Common myeloid progenitor, CD34-positive (primary cell): ENCODE data around the gene OSGEP.

Experiments used
- CTCF ChIA-PET: fragments of 350-600 bp; sonication (Branson Sonifier 250); formaldehyde crosslinking; loops from one replicate; lab custom pipeline; 2021; ENCODE audit warnings: antibody characterized with exemption; lab: Charles Lee
- POLR2A ChIA-PET: fragments of 350-600 bp; sonication (Branson Sonifier 250); formaldehyde crosslinking; loops from one replicate; lab custom pipeline; 2021; ENCODE audit warnings: antibody characterized with exemption; lab: Charles Lee
- DNase-seq, 3 donors: peaks; one replicate each; pipeline versions ENCODE4 v3.0.0 to v3.0.0-alpha.2; 2013
- H3K27ac ChIP-seq, 2 experiments: 1 replicate in 1 of 2; 2 replicates in 1 of 2; pipeline ENCODE4 v1.7.0; 2013; ENCODE audit warnings: inconsistent platforms in 2 of 2, low read length in 2 of 2, mild to moderate bottlenecking in 2 of 2, low read depth in 1 of 2, moderate library complexity in 1 of 2; ENCODE audit not compliant: severe bottlenecking in 2 of 2, insufficient read depth in 1 of 2, poor library complexity in 1 of 2
- H3K27me3 ChIP-seq, 5 experiments: replicated peaks in 2 of 5; 1 replicate in 3 of 5; 2 replicates in 2 of 5; pipeline versions ENCODE4 v1.6.1 to v1.7.0; 2013; ENCODE audit warnings: low read length in 4 of 5, mild to moderate bottlenecking in 2 of 5, moderate library complexity in 2 of 5, inconsistent platforms in 1 of 5; ENCODE audit not compliant: insufficient read depth in 5 of 5, control insufficient read depth in 4 of 5
- H3K36me3 ChIP-seq, 4 experiments: 1 replicate in 2 of 4; 2 replicates in 2 of 4; pipeline versions ENCODE4 v1.6.1 to v1.7.0; 2013; ENCODE audit warnings: low read length in 3 of 4, control low read depth in 1 of 4, mild to moderate bottlenecking in 1 of 4; ENCODE audit not compliant: control insufficient read depth in 4 of 4, insufficient read depth in 4 of 4
- H3K4me1 ChIP-seq, 4 experiments: 1 replicate in 3 of 4; 2 replicates in 1 of 4; pipeline versions ENCODE4 v1.6.1 to v1.7.1; 2013; ENCODE audit warnings: low read length in 3 of 4, mild to moderate bottlenecking in 3 of 4, control low read depth in 1 of 4, inconsistent platforms in 1 of 4, moderate library complexity in 1 of 4; ENCODE audit not compliant: control insufficient read depth in 4 of 4, insufficient read depth in 4 of 4; ENCODE audit errors: control extremely low read depth in 1 of 4
- H3K4me3 ChIP-seq, 7 experiments: 1 replicate in 4 of 7; 2 replicates in 3 of 7; pipeline versions ENCODE4 v1.5.1 to v1.7.0; 2013; ENCODE audit warnings: mild to moderate bottlenecking in 7 of 7, low read length in 6 of 7, moderate library complexity in 6 of 7, inconsistent platforms in 2 of 7, low read depth in 2 of 7, control low read depth in 1 of 7; ENCODE audit not compliant: insufficient read depth in 4 of 7, control insufficient read depth in 1 of 7; ENCODE audit errors: extremely low read depth in 1 of 7
- H3K9me3 ChIP-seq, 5 experiments: 1 replicate in 4 of 5; 2 replicates in 1 of 5; pipeline versions ENCODE4 v1.6.1 to v1.7.1; 2013; ENCODE audit warnings: low read length in 4 of 5, mild to moderate bottlenecking in 2 of 5, inconsistent platforms in 1 of 5, low read depth in 1 of 5, moderate library complexity in 1 of 5; ENCODE audit not compliant: control insufficient read depth in 4 of 5, insufficient read depth in 2 of 5; ENCODE audit errors: control extremely low read depth in 1 of 5
- WGBS: methylation state at CpG from one replicate; pipeline ENCODE4 v1.1.5; 2013; ENCODE audit not compliant: insufficient coverage; 5-methylcytosine and 5-hydroxymethylcytosine counted together

The OSGEP gene

GRCh38 chr14:20409226-20409625, 45.4 kb downstream of the OSGEP start:
- H3K4me1 ChIP-seq, result peaks cover 8 to 19% (median 10%) of the 10 kb centered on the region in 4 experiments
- no peak for DNase-seq
- 96% methylated on average over 2 of the region's 2 CpGs for WGBS

GRCh38 chr14:20403521-20403920, 51.1 kb downstream of the OSGEP start:
- H3K4me1 ChIP-seq, result no peaks in the 10 kb centered on the region
- H3K9me3 ChIP-seq, result no peaks in the 10 kb centered on the region
- H3K27ac ChIP-seq, result no peak overlapping the region
- no peaks in the 10 kb centered on the region for H3K27me3 ChIP-seq
- no peak overlapping the region for H3K4me3 ChIP-seq
- peak in 2 of 3 donors; percentile 10 to 33 for DNase-seq
- ChIA-PET POLR2A (no interaction called here), CTCF (interaction anchor here (0.6 to 3.9 kb wide), 4 partner anchors 10 to 21 kb away, joined by 3 to 17 read pairs (median 5); partner anchors contain the start of gene TEP1)
- 98% methylated on average over 9 of the region's 11 CpGs for WGBS
- H3K36me3 ChIP-seq, result peaks cover 30 to 84% (median 57%) of the 10 kb centered on the region in 4 experiments

More at GRCh38 chr14:20409226-20409625, 45.4 kb downstream of the OSGEP start:
- Histone ChIP-seq H3K27me3 (no peaks in the 10 kb centered on the region), H3K27ac (no peak overlapping the region), H3K4me3 (no peak overlapping the region), H3K36me3 (peaks cover 22 to 40% (median 32%) of the 10 kb centered on the region in 4 experiments), H3K9me3 (no peaks in the 10 kb centered on the region)
- POLR2A ChIA-PET, result interaction anchor here (0.6 kb wide), 1 partner anchor 8 kb away, joined by 3 read pairs; no protein-coding TSS in a partner anchor
- CTCF ChIA-PET, result interaction anchor here (0.7 to 1.7 kb wide), 2 partner anchors 200 to 890 kb away, joined by 3 to 5 read pairs; no protein-coding TSS in a partner anchor

GRCh38 chr14:20400965-20401593, 53.5 kb downstream of the OSGEP start:
- 100% methylated on average over 6 of the region's 10 CpGs for WGBS
- DNase-seq, result no peak
- Histone ChIP-seq H3K36me3 (peaks cover 15 to 78% (median 49%) of the 10 kb centered on the region in 4 experiments), H3K27me3 (no peaks in the 10 kb centered on the region), H3K27ac (no peak overlapping the region), H3K4me3 (no peak overlapping the region), H3K4me1 (no peaks in the 10 kb centered on the region), H3K9me3 (no peaks in the 10 kb centered on the region)
- ChIA-PET CTCF (interaction anchor here (1.3 to 2.5 kb wide), 2 partner anchors 13 to 72 kb away, joined by 4 to 7 read pairs; partner anchors contain the start of gene TEP1), POLR2A (no interaction called here)

GRCh38 chr14:20400589-20400964, 54.0 kb downstream of the OSGEP start:
- POLR2A ChIA-PET, result no interaction called here
- H3K4me1 ChIP-seq, result no peaks in the 10 kb centered on the region
- no peak for DNase-seq
- CTCF ChIA-PET, result interaction anchor here (1.3 to 2.5 kb wide), 2 partner anchors 14 to 71 kb away, joined by 4 to 7 read pairs; partner anchors contain the start of gene TEP1
- no peak overlapping the region for H3K27ac ChIP-seq
- H3K27me3 ChIP-seq, result no peaks in the 10 kb centered on the region
- WGBS, result no CpG with 5 or more reads among the region's 1 CpG
- no peak overlapping the region for H3K4me3 ChIP-seq
- H3K36me3 ChIP-seq, result peaks cover 15 to 79% (median 49%) of the 10 kb centered on the region in 4 experiments
- no peaks in the 10 kb centered on the region for H3K9me3 ChIP-seq

GRCh38 chr14:20397511-20397910, 57.1 kb downstream of the OSGEP start:
- ChIA-PET POLR2A (interaction anchor here (0.6 kb wide), 1 partner anchor 284 kb away, joined by 6 read pairs; no protein-coding TSS in a partner anchor), CTCF (no interaction called here)
- no peak for DNase-seq
- H3K27ac ChIP-seq, result no peak overlapping the region
- no peak overlapping the region for H3K4me3 ChIP-seq
- no peaks in the 10 kb centered on the region for H3K9me3 ChIP-seq
- H3K27me3 ChIP-seq, result no peaks in the 10 kb centered on the region
- 100% methylated on average over 2 of the region's 3 CpGs for WGBS
- peaks cover 18 to 76% (median 42%) of the 10 kb centered on the region in 4 experiments for H3K36me3 ChIP-seq
- H3K4me1 ChIP-seq, result no peaks in the 10 kb centered on the region
